ENCODE measurements around the gene ZNF491. TPM values are rescaled to one million over a fixed set of nuclear protein-coding genes. Genes with fewer than 3 reads are reported as not detected.

Gene ZNF491
- total and polyA plus RNA-seq, 7 donors: 0.46 to 6.1 (median 3.6) TPM

GRCh38 chr19:11787536-11787935, 10.8 kb upstream of the ZNF491 start:
- Histone ChIP-seq H3K27me3 (no peaks in the 10 kb centered on the region), H3K4me3 (no peak overlapping the region), H3K36me3 (peaks cover 0 to 1% (median under 1%) of the 10 kb centered on the region in 4 donors), H3K27ac (no peak overlapping the region), H3K9me3 (peaks cover 0 to 29% (median 2%) of the 10 kb centered on the region in 4 donors), H3K4me1 (no peaks in the 10 kb centered on the region)
- intact Hi-C loops (cut with DNase I): no loop called here
- WGBS, 2 donors: 81 to 84% methylated on average over 3 of the region's 3 CpGs
- TF ChIP-seq CTCF (IDR thresholded peaks at IDR 0.05) (no peak), POLR2A (IDR thresholded peaks at IDR 0.05) (no peak), POLR2AphosphoS5 (IDR thresholded peaks at IDR 0.05) (no peak), EP300 (IDR thresholded peaks at IDR 0.05) (no peak)
- no peak for DNase-seq

GRCh38 chr19:11792942-11793341, 5.4 kb upstream of the ZNF491 start:
- no peak for DNase-seq
- no peak for TF ChIP-seq EP300 (IDR thresholded peaks at IDR 0.05)
- TF ChIP-seq CTCF (IDR thresholded peaks at IDR 0.05): no peak
- no peak for TF ChIP-seq POLR2AphosphoS5 (IDR thresholded peaks at IDR 0.05)
- TF ChIP-seq POLR2A (IDR thresholded peaks at IDR 0.05): no peak
- H3K9me3 ChIP-seq: peaks cover 0 to 3% (median 1%) of the 10 kb centered on the region in 4 donors
- H3K27ac ChIP-seq: no peak overlapping the region
- H3K4me3 ChIP-seq: no peak overlapping the region
- no peaks in the 10 kb centered on the region for H3K27me3 ChIP-seq
- H3K4me1 ChIP-seq: peaks cover 0 to 9% (median 7%) of the 10 kb centered on the region in 4 donors
- no peaks in the 10 kb centered on the region for H3K36me3 ChIP-seq
- intact Hi-C loops (cut with DNase I): no loop called here

GRCh38 chr19:11797491-11797890, 832 bp upstream of the ZNF491 start:
- H3K9me3 ChIP-seq: no peaks in the 10 kb centered on the region
- peak overlapping the region; percentile 82 to 88 (median 86) for H3K27ac ChIP-seq
- 2 to 6% methylated on average over 8 of the region's 8 CpGs for WGBS, 2 donors
- no peak overlapping the region for H3K4me3 ChIP-seq
- intact Hi-C loops (cut with DNase I): loop anchor here (1.0 to 5.0 kb wide), 5 partner anchors 85 to 344 kb away; partner anchors contain the start of genes ZNF700 and ZNF844
- peaks cover 0 to 20% (median 13%) of the 10 kb centered on the region in 4 donors for H3K4me1 ChIP-seq
- peak; percentile 35 to 74 (median 69) for TF ChIP-seq POLR2AphosphoS5 (IDR thresholded peaks at IDR 0.05)
- TF ChIP-seq EP300 (IDR thresholded peaks at IDR 0.05): no peak
- TF ChIP-seq CTCF (IDR thresholded peaks at IDR 0.05): peak; percentile 84 to 87 (median 86)
- no peak for TF ChIP-seq POLR2A (IDR thresholded peaks at IDR 0.05)
- DNase-seq: peak; percentile 94
- no peaks in the 10 kb centered on the region for H3K36me3 ChIP-seq
- H3K27me3 ChIP-seq: no peaks in the 10 kb centered on the region

GRCh38 chr19:11806354-11807098, 8.2 kb downstream of the ZNF491 start:
- Histone ChIP-seq H3K9me3 (peaks cover 4 to 23% (median 12%) of the 10 kb centered on the region in 4 donors), H3K4me3 (no peak overlapping the region), H3K4me1 (no peaks in the 10 kb centered on the region), H3K27me3 (no peaks in the 10 kb centered on the region), H3K27ac (no peak overlapping the region), H3K36me3 (peaks cover 7 to 28% (median 13%) of the 10 kb centered on the region in 4 donors)
- intact Hi-C loops (cut with DNase I): no loop called here
- TF ChIP-seq POLR2A (IDR thresholded peaks at IDR 0.05) (no peak), EP300 (IDR thresholded peaks at IDR 0.05) (no peak), CTCF (IDR thresholded peaks at IDR 0.05) (no peak), POLR2AphosphoS5 (IDR thresholded peaks at IDR 0.05) (no peak)
- 94 to 96% methylated on average over 11 of the region's 11 CpGs for WGBS, 2 donors
- no peak for DNase-seq

Data from sigmoid colon (tissue), 7 donors.